PFSK-1 (cell line): Measurements from ENCODE around the gene SLMAP.

Source experiments
- POLR2AphosphoS5 ChIP-seq: IDR thresholded peaks from 2 replicates; pipeline ENCODE4 v1.6.1; 2012; ENCODE audit warnings: low read depth, mild to moderate bottlenecking, control low read depth, low read length, moderate library complexity
- REST ChIP-seq, 2 experiments: IDR thresholded peaks; 2 replicates each; pipeline versions ENCODE4 v1.6.1 to v1.8.0; 2011 to 2012; ENCODE audit warnings: low read depth in 2 of 2, low read length in 2 of 2, control low read depth in 1 of 2, inconsistent platforms in 1 of 2, mild to moderate bottlenecking in 1 of 2, moderate library complexity in 1 of 2; ENCODE audit not compliant: insufficient read depth in 1 of 2

GRCh38 chr3:57953576-57953975 lies 197.5 kb downstream of the SLMAP start:
- no peak for TF ChIP-seq REST (IDR thresholded peaks at IDR 0.05; ENCODE audit: insufficient read depth in 1 of 2, low read depth in 2 of 2, low read length in 2 of 2)
- TF ChIP-seq POLR2AphosphoS5, result no peak
